Stimulated activated CD4-positive, alpha-beta T cell treated with anti-CD3 and anti-CD28 coated beads, Interleukin-12 subunit alpha, Interleukin-12 subunit beta, amount 100 ng/mL, for 48 hours (primary cell): Measurements from ENCODE around the gene SRRM3.
A peak's percentile ranks its signal among the peaks of the same experiment; 100 is the strongest.
"Not testable (repeated sequence)": the region's sequence is repeated elsewhere in the genome, so short reads cannot be mapped to it uniquely, and the experiment has no call there.

Source experiments
- DNase-seq, 3 donors: peaks; one replicate each; pipeline ENCODE4 v3.0.0-alpha.2; 2020; ENCODE audit warnings: low read depth in 2 of 3, low spot score in 1 of 3

Gene SRRM3

DNA sequence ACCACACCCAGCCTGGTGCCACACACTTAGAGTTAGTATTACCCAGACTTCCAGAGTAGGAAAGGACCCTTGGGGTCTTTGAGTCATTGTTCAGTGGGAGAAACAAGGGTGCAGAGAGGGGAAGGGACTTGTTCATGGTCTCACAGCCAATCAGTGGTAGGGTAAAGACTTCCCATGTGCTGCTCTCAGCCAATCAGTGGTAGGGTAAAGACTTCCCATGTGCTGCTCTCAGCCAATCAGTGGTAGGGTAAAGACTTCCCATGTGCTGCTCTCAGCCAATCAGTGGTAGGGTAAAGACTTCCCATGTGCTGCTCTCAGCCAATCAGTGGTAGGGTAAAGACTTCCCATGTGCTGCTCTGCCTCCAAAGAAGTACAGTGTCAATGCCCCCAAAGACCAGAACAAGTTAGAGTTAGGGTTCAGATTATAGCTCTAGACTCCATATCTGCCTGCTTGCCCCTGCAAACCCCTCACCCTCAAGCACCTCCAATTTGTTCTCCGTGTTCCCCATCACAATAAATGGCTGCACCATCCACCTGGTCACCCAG lies 25.3 kb downstream of the SRRM3 start:
- DNase-seq = not testable (repeated sequence)

- no peak for DNase-seq
These were observed 28.5 kb downstream of the SRRM3 start for GRCh38 chr7:76230214-76230613.

- DNase-seq = no peak
These were observed 29.4 kb downstream of the SRRM3 start for GRCh38 chr7:76231071-76231470.

DNA sequence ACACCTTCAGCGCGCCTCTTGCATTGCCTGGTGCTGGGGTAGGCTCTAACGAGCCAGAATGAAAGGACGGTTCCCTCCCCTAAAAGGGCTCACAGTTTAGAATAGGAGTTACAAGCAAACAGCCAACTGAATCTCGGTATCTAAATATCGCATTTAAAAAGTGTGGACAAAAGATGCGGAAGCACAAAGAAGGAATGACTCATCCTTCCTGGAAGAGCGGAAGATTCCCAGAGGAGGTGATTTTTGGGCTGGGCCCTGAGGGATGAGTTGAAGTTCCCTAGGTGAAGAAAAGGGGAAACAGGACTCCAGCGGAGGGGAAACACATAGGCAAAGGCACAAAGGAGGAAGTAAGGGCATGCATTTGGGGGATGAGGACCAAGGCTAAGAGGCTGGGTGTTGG lies 29.9 kb downstream of the SRRM3 start:
- DNase-seq = no peak

DNA sequence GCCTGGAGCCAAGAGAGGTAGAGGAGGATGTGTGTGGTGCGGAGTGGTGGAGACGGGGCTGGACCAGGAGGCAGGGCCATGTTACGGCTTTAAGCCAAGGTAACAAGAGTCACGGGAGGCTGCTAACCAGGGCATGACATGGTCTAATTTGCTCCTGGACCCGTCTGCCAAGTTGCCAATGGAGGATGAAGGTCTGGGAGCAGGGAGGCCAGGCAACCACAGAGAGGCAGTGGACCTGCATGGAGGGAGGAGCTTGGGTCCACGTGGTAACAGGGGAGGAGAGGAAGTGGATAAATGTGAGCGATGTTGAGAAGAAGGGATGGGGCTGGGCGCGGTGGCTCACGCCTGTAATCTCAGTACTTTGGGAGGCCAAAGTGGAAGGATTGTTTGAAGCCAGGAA lies 31.0 kb downstream of the SRRM3 start:
- DNase-seq = no peak

GRCh38 chr7:76233538-76234281 lies 32.0 kb downstream of the SRRM3 start:
- no peak for DNase-seq

- no peak for DNase-seq
These were observed 32.5 kb downstream of the SRRM3 start for GRCh38 chr7:76234282-76234584.

GRCh38 chr7:76234931-76235441 lies 33.3 kb downstream of the SRRM3 start:
- DNase-seq = peak; percentile 80 to 92 (median 80)

DNA sequence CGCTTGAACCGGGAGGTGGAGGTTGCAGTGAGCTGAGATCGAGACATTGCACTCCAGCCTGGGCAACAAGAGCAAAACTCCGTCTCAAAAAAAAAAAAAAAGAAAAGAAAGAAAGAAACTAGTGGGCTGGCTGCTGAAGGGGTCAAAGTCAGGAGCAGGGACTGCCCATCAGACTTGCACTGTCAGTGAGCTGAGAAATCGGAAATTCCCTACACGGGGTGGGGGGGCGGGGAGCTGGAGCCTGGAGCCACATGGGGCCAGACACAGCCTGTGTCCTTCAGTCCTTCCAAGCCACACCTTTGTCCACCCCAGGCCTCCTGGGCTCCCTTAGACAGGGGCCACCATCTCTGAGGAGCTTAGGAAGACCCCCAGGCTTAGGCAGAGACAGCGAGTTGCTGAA lies 34.5 kb downstream of the SRRM3 start:
- DNase-seq = no peak

DNA sequence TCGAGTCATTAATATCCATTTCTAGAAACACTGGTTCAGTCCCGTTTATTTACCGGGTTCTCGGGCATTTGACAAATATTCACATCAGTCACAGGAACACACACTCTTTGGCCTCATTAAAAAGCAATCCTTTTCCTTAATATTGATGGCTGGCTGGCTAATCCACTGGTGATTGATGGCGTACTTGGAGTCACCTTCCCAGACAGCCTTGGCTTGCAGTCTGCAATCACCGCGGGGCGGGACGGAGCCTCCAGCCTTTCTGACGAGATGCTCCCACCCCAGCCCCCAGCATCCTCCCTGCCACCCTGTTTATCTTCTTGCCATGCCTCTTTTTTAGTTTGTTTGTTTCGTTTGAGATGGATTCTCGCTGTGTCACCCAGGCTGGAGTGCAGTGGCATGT lies 36.6 kb downstream of the SRRM3 start:
- DNase-seq = no peak

GRCh38 chr7:76241141-76241540 lies 39.4 kb downstream of the SRRM3 start:
- DNase-seq = no peak

- not testable (repeated sequence) for DNase-seq
These were observed 40.9 kb downstream of the SRRM3 start for GRCh38 chr7:76242517-76243063.

- DNase-seq = no peak
These were observed 43.2 kb downstream of the SRRM3 start for GRCh38 chr7:76244781-76245391.

- no peak for DNase-seq
These were observed 45.2 kb downstream of the SRRM3 start for GRCh38 chr7:76246804-76247389.

DNA sequence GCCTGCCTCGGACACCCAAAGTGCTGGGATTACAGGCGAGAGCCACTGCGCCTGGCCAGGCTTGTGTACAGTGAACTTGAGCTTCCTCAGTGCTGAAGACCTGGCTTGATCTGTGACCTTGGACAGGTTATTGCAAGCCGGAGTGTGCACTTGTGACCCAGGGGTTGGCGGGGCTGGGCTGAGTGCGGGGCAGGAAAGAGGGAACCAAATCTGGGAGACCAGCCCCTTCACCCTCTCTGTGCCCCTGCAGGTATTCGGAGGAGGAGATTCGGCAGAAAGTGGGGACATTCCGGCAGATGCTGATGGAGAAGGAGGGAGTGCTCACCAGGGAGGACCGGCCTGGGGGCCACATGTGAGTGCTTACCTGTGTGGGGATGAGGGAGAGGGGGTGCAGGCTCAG lies 46.2 kb downstream of the SRRM3 start:
- DNase-seq = no peak

GRCh38 chr7:76252021-76252420 lies 50.3 kb downstream of the SRRM3 start:
- DNase-seq = no peak

DNA sequence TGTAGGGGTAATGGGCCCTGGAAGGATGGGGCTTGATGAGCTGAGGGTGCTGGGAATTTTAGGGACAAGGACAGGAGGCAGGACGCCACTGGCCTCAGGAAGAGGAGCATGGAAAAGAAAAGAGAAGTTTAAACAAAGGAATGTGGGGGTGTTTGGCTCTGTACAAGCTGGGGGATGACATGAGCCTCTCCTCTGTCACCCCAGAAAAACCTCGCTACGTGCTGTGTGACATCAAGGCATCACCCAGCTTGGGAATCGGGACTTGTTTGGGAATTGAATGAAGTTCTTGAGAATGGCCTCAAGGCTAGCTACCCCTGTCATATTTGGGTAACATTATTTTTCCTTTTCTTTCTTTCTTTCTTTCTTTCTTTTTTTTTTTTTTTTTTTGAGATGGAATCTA lies 53.1 kb downstream of the SRRM3 start:
- DNase-seq = no peak

DNA sequence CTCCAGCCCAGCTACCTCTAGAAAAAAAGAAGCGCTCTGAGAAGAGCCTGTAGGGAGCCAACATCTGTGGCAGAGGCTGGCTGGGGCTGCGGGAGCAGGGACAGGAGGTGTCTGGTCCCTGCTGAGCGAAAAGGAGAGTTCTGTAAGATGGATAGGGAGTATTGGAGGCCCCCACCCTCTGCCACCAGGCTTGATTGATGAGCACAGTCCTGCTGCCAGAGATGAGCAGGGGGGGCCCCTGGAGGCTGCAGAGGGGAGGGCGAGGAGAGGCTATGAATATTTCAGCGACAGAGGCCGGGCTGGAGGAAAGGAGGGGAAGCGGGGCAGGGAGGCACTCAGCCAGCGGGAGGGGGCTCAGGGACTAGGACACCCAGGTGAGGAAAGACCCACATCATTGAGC lies 56.3 kb downstream of the SRRM3 start:
- no peak for DNase-seq

DNA sequence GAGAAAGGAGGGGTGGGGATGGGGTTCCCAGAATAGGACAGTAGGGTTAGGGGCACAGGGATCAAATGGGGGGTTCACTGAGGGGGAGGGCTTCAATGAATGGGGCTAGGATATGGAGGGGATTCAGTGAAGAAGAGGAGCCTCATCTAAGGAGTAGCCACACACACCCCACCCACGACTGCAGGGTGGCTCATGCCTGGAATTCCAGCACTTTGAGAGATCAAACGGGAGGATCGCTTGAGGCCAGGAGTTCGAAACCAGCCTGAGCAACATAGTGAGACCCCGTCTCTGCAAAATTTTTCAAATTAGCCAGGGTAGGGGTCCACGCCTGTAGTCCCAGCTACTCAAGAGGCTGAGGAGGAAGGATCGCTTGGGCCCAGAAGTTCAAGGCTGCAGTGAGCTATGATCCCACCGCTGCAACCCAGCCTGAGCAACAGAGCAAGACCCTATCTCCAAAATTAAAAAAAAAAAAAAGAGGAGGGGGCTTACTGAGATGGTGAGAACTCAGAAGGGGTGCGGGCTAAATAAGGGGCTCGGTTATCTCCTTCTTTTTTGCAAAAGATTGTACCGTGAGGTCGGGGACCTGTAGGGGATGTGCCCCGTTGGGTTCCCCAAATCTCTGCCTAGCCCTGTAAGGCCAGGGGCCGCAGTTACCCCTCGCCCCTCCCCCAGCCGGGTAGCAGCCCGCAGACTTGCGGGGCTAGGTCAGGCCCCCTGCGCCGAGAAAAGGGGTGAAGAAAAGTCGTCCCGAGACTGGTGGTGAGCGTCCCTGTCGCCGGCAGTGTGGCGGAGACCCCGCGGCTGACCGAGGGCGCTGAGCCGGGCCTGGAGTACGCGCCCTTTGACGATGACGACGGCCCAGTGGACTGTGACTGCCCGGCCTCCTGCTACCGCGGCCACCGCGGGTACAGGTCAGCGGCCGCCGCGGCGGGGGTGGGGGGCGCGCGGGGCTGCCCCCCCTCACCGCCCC lies 57.7 kb downstream of the SRRM3 start:
- no peak for DNase-seq

DNA sequence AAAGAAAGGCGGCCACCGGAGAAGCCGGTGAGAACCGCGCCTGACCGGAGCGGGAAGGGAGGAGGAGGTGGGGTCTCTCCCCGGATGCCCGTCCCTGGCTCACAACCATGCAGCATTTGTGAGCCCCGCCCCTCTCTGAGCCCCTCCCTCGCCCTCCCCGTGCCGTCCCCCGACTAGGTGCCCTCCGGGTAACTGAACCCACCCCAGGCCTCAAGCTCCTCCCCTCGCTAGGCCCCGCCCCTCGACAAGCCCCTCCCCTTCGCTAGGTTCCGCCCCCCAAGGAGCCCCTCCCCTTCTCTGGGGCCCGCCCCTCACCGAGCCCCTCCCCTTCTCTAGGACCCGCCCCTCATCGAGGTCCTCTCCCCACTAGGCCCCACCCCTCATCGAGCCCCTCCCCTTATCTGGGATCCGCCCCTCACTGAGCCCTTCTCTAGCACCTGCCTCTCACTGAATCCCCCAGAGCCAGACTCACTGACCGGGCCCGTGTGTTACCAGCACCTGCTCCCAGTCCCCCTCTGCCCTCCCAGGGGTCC lies 58.5 kb downstream of the SRRM3 start:
- peak; percentile 26 to 41 (median 30) for DNase-seq

- DNase-seq = no peak
These were observed 59.6 kb downstream of the SRRM3 start for GRCh38 chr7:76261329-76261728.
